Caco-2 (cell line): Measurements from ENCODE around the gene TCL1A. TPM values are rescaled to one million over a fixed set of nuclear protein-coding genes. Genes with fewer than 3 reads are reported as not detected.

ENCODE experiments used
- BruUV-seq: library from RNA; stranded (reverse); fragments of 400-500 nt; replicated peaks from 2 replicates; lab custom pipeline; 2021; lab: Mats Ljungman, UMichigan
- CTCF ChIA-PET: fragments of 300-600 bp; sonication (Branson Sonifier 250); formaldehyde crosslinking; loops from one replicate; lab custom pipeline; 2022; ENCODE audit warnings: antibody characterized with exemption; lab: Charles Lee
- POLR2A ChIA-PET: fragments of 300-600 bp; sonication (Branson Sonifier 250); formaldehyde crosslinking; loops from one replicate; lab custom pipeline; 2022; ENCODE audit warnings: antibody characterized with exemption; lab: Charles Lee
- DNase-seq, 2 experiments: peaks; one replicate each; pipeline versions ENCODE4 v3.0.0 to v3.0.0-alpha.2; 2020 to 2022
- H3K27me3 ChIP-seq: replicated peaks from 2 replicates; pipeline ENCODE4 v1.6.0; 2011; ENCODE audit warnings: low read length; ENCODE audit not compliant: control insufficient read depth, insufficient read depth
- H3K36me3 ChIP-seq: 2 replicates; pipeline ENCODE4 v1.5.1; 2011; ENCODE audit warnings: low read length; ENCODE audit not compliant: control insufficient read depth, insufficient read depth
- H3K4me1 ChIP-seq: fragments of 250-450 bp; sonication (Bioruptor Pico); 2 replicates; pipeline ENCODE4 v1.5.1; 2020; ENCODE audit warnings: mild to moderate bottlenecking
- H3K4me3 ChIP-seq: 2 replicates; pipeline ENCODE4 v1.5.1; 2011; ENCODE audit warnings: low read depth, mild to moderate bottlenecking, control low read depth, low read length
- H3K9me3 ChIP-seq: fragments of 250-450 bp; sonication (Bioruptor Pico); 2 replicates; pipeline ENCODE4 v1.5.1; 2020; ENCODE audit warnings: mild to moderate bottlenecking, moderate library complexity
- H3K27ac Mint-ChIP-seq: one replicate; pipeline ENCODE4 v1.8.0; 2022; ENCODE audit warnings: mixed read lengths; ENCODE audit not compliant: unreplicated experiment
- H3K27me3 Mint-ChIP-seq: one replicate; pipeline ENCODE4 v1.8.0; 2022; ENCODE audit warnings: mixed read lengths; ENCODE audit not compliant: insufficient read depth, unreplicated experiment
- H3K36me3 Mint-ChIP-seq: one replicate; pipeline ENCODE4 v1.8.0; 2022; ENCODE audit warnings: mild to moderate bottlenecking, mixed read lengths; ENCODE audit not compliant: insufficient read depth, unreplicated experiment
- H3K4me1 Mint-ChIP-seq: one replicate; pipeline ENCODE4 v1.8.0; 2022; ENCODE audit warnings: low read depth, mixed read lengths; ENCODE audit not compliant: unreplicated experiment
- H3K4me3 Mint-ChIP-seq: one replicate; pipeline ENCODE4 v1.8.0; 2022; ENCODE audit warnings: mild to moderate bottlenecking, moderate library complexity, mixed read lengths; ENCODE audit not compliant: unreplicated experiment
- H3K9me3 Mint-ChIP-seq: one replicate; pipeline ENCODE4 v1.8.0; 2022; ENCODE audit warnings: mixed read lengths; ENCODE audit not compliant: unreplicated experiment
- intact Hi-C: fragments of 100-400 bp; cut with micrococcal nuclease; formaldehyde crosslinking; loops from one replicate; pipeline ENCODE4 v1.10.0; 2022; ENCODE audit not compliant: unreplicated experiment
- total RNA-seq: library from RNA; stranded (reverse); gene quantifications from 2 replicates; pipeline ENCODE4 v1.2.3, GENCODE V29; 2022
- TF ChIP-seq, protein P1 (sequence below), 2 experiments: fragments of 200-600 bp in 1 of 2; IDR thresholded peaks; 1 replicate in 1 of 2; 2 replicates in 1 of 2; pipeline versions ENCODE4 v1.5.1 to v1.8.0; 2011 to 2022; ENCODE audit warnings: antibody characterized with exemption in 1 of 2, control low read depth in 1 of 2, inconsistent platforms in 1 of 2, low read depth in 1 of 2, low read length in 1 of 2, mild to moderate bottlenecking in 1 of 2, moderate library complexity in 1 of 2; ENCODE audit not compliant: insufficient read depth in 1 of 2, severe bottlenecking in 1 of 2, unreplicated experiment in 1 of 2

TCL1A gene
- total RNA-seq, 1 experiment from 2014 or later, result not detected

DNA sequence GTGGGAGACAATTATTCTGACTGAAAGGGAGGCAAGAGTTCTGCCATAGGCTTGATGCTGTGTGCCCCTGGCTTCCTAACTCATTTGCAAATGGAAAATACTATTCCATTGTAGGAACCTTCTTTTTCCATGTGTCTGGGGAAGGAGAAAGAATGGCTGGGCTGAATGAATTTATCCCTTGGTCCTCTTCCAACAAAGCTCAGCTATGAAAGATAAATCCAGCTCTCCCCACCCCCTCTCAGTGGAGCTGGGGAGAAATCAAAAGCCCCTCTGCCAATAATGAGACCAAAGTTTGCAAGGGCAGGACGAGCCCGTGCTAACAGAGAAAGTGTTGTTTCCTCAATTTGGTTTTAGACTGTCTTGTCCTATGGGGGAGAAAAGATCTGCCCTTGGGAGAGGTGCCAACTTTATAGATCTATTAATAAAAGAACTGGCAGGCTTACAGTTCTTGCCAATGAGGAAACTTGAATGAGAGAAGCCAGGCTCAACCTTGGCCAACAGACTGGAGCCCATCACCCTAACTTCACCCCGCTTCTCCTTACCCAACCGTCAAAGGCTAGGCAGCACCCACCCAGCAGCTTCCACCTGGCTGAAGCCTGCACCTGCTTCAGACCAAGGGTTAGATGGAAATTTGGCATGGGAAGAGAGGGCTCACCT is 36.6 kb downstream of the TCL1A start:
- POLR2A ChIA-PET, result interaction anchor here (0.5 kb wide), 1 partner anchor 77 kb away, joined by 3 read pairs; no protein-coding TSS in a partner anchor
- Mint-ChIP-seq H3K27ac (no peak overlapping the region), H3K27me3 (peaks cover 8% of the 10 kb centered on the region), H3K4me1 (no peaks in the 10 kb centered on the region), H3K36me3 (peaks cover 6% of the 10 kb centered on the region), H3K4me3 (no peak overlapping the region), H3K9me3 (no peaks in the 10 kb centered on the region)
- no peak for DNase-seq
- Histone ChIP-seq H3K9me3 (no peaks in the 10 kb centered on the region), H3K4me3 (no peak overlapping the region), H3K4me1 (peaks cover 5% of the 10 kb centered on the region; the same call in 1 of the 2 replicates), H3K36me3 (no peaks in the 10 kb centered on the region), H3K27me3 (no peaks in the 10 kb centered on the region)
- TF ChIP-seq, protein P1, sequence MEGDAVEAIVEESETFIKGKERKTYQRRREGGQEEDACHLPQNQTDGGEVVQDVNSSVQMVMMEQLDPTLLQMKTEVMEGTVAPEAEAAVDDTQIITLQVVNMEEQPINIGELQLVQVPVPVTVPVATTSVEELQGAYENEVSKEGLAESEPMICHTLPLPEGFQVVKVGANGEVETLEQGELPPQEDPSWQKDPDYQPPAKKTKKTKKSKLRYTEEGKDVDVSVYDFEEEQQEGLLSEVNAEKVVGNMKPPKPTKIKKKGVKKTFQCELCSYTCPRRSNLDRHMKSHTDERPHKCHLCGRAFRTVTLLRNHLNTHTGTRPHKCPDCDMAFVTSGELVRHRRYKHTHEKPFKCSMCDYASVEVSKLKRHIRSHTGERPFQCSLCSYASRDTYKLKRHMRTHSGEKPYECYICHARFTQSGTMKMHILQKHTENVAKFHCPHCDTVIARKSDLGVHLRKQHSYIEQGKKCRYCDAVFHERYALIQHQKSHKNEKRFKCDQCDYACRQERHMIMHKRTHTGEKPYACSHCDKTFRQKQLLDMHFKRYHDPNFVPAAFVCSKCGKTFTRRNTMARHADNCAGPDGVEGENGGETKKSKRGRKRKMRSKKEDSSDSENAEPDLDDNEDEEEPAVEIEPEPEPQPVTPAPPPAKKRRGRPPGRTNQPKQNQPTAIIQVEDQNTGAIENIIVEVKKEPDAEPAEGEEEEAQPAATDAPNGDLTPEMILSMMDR (IDR thresholded peaks at IDR 0.05; ENCODE audit: insufficient read depth in 1 of 2, low read depth in 1 of 2, low read length in 1 of 2, severe bottlenecking in 1 of 2, unreplicated experiment in 1 of 2), result no peak
- intact Hi-C loops, result no loop called here
- CTCF ChIA-PET, result no interaction called here
- no TSS peak for BruUV-seq

DNA sequence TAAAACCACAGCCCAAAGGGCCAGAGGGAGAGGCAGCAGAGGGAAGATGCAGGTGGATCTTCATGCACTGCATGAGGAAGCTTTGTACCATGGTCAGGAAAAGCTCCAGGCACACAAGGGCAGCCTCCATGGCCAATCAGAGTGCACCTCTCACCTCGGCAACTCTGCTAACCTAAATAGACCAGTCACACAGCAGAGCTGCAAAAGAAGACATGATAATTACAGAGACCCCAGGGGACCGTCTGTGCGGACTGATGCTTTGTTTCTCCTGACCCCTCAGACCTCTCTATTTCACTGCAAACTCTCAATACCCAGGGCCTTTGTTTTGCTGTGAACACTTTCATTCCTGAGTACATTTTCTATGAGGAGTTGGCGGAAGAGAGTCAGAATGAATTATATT is 38.4 kb downstream of the TCL1A start:
- Histone ChIP-seq H3K36me3 (no peaks in the 10 kb centered on the region), H3K9me3 (no peaks in the 10 kb centered on the region), H3K4me3 (no peak overlapping the region), H3K4me1 (peaks cover 5% of the 10 kb centered on the region; the same call in 1 of the 2 replicates), H3K27me3 (peaks cover 1% of the 10 kb centered on the region; the same call in 1 of the 2 replicates)
- POLR2A ChIA-PET, result no interaction called here
- intact Hi-C loops, result no loop called here
- H3K4me1 Mint-ChIP-seq, result no peaks in the 10 kb centered on the region
- TF ChIP-seq, protein P1 (IDR thresholded peaks at IDR 0.05; ENCODE audit: insufficient read depth in 1 of 2, low read depth in 1 of 2, low read length in 1 of 2, severe bottlenecking in 1 of 2, unreplicated experiment in 1 of 2), result no peak
- peaks cover 6% of the 10 kb centered on the region for H3K36me3 Mint-ChIP-seq
- BruUV-seq, result no TSS peak
- no peak overlapping the region for H3K4me3 Mint-ChIP-seq
- CTCF ChIA-PET, result no interaction called here
- H3K9me3 Mint-ChIP-seq, result no peaks in the 10 kb centered on the region
- H3K27me3 Mint-ChIP-seq, result peaks cover 15% of the 10 kb centered on the region
- no peak for DNase-seq
- H3K27ac Mint-ChIP-seq, result no peak overlapping the region

DNA sequence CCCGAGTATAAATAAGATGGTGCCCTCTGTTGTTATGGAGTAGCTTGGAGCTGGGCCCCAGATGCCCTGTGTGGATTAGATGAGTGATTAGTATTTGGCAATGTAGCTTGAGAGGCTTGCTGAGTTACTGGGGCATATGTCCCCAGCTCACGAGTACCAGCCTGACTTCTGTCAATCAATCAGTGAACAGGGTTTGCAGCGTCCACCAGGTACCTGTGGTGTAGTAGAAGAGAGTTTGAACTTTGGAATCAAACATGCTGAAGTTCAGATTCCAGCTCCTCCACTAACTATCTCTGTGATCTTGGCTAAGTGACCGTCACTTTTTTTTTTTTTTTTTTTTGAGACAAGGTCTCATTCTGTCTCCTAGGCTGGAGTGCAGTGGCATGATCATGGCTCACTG is 39.3 kb downstream of the TCL1A start:
- Mint-ChIP-seq H3K27me3 (peaks cover 17% of the 10 kb centered on the region), H3K36me3 (peaks cover 6% of the 10 kb centered on the region), H3K27ac (no peak overlapping the region), H3K4me3 (no peak overlapping the region), H3K9me3 (no peaks in the 10 kb centered on the region), H3K4me1 (no peaks in the 10 kb centered on the region)
- BruUV-seq, result no TSS peak
- Histone ChIP-seq H3K4me3 (no peak overlapping the region), H3K4me1 (peaks cover 5% of the 10 kb centered on the region; the same call in 1 of the 2 replicates), H3K27me3 (peaks cover 3% of the 10 kb centered on the region; the same call in 1 of the 2 replicates), H3K36me3 (no peaks in the 10 kb centered on the region), H3K9me3 (no peaks in the 10 kb centered on the region)
- no peak for DNase-seq
- intact Hi-C loops, result no loop called here
- TF ChIP-seq, protein P1 (IDR thresholded peaks at IDR 0.05; ENCODE audit: insufficient read depth in 1 of 2, low read depth in 1 of 2, low read length in 1 of 2, severe bottlenecking in 1 of 2, unreplicated experiment in 1 of 2), result no peak
- POLR2A ChIA-PET, result no interaction called here
- CTCF ChIA-PET, result interaction anchor here (0.7 kb wide), 1 partner anchor 236 kb away, joined by 4 read pairs; no protein-coding TSS in a partner anchor
